GM18511 (cell line): ENCODE results near the gene UBE2E2.

Source experiments
- ATAC-seq: cut with Tn5 transposase; IDR thresholded peaks from one replicate; pipeline ENCODE4 v1.9.1; 2021; ENCODE audit warnings: mild to moderate bottlenecking, moderate library complexity; ENCODE audit not compliant: unreplicated experiment

Gene UBE2E2

GRCh38 chr3:23465569-23465968 lies 262.4 kb downstream of the UBE2E2 start:
- ATAC-seq: no peak

- ATAC-seq: no peak
These were observed 265.1 kb downstream of the UBE2E2 start for GRCh38 chr3:23468203-23468602.

GRCh38 chr3:23474580-23475357 lies 271.6 kb downstream of the UBE2E2 start:
- no peak for ATAC-seq

- ATAC-seq: no peak
These were observed 272.3 kb downstream of the UBE2E2 start for GRCh38 chr3:23475446-23475845.

- ATAC-seq: no peak
These were observed 275.9 kb downstream of the UBE2E2 start for GRCh38 chr3:23479026-23479425.

- ATAC-seq: no peak
These were observed 276.6 kb downstream of the UBE2E2 start for GRCh38 chr3:23479615-23480328.

- no peak for ATAC-seq
These were observed 277.2 kb downstream of the UBE2E2 start for GRCh38 chr3:23480329-23480714.

- no peak for ATAC-seq
These were observed 278.0 kb downstream of the UBE2E2 start for GRCh38 chr3:23481011-23481615.

- peak; percentile 66 for ATAC-seq
These were observed 278.6 kb downstream of the UBE2E2 start for GRCh38 chr3:23481616-23482278.

GRCh38 chr3:23484386-23484785 lies 281.3 kb downstream of the UBE2E2 start:
- ATAC-seq: no peak

- ATAC-seq: no peak
These were observed 282.8 kb downstream of the UBE2E2 start for GRCh38 chr3:23485922-23486321.

- no peak for ATAC-seq
These were observed 283.9 kb downstream of the UBE2E2 start for GRCh38 chr3:23487015-23487414.

- ATAC-seq: no peak
These were observed 285.5 kb downstream of the UBE2E2 start for GRCh38 chr3:23488618-23489017.

- ATAC-seq: no peak
These were observed 286.4 kb downstream of the UBE2E2 start for GRCh38 chr3:23489300-23490158.

- ATAC-seq: no peak
These were observed 287.3 kb downstream of the UBE2E2 start for GRCh38 chr3:23490459-23490858.

- no peak for ATAC-seq
These were observed 288.9 kb downstream of the UBE2E2 start for GRCh38 chr3:23492057-23492456.

- ATAC-seq: no peak
These were observed 290.8 kb downstream of the UBE2E2 start for GRCh38 chr3:23493889-23494288.

- ATAC-seq: no peak
These were observed 291.8 kb downstream of the UBE2E2 start for GRCh38 chr3:23494967-23495366.

- ATAC-seq: no peak
These were observed 292.4 kb downstream of the UBE2E2 start for GRCh38 chr3:23495507-23495906.

GRCh38 chr3:23496165-23496564 lies 293.0 kb downstream of the UBE2E2 start:
- peak; percentile 77 for ATAC-seq
